Liver (tissue), 9 donors: Measurements from ENCODE around the gene OR4E2. TPM values are rescaled to one million over a fixed set of nuclear protein-coding genes. Genes with fewer than 3 reads are reported as not detected.

Experiments used
- DNase-seq: peaks from one replicate; pipeline ENCODE4 v3.0.0-alpha.2; 2017; ENCODE audit warnings: low spot score
- H3K27ac ChIP-seq, 2 donors: one replicate each; pipeline ENCODE4 v1.7.0; 2013; ENCODE audit warnings: inconsistent platforms in 2 of 2, low read length in 2 of 2, control low read depth in 1 of 2, low read depth in 1 of 2, mild to moderate bottlenecking in 1 of 2
- H3K27me3 ChIP-seq, 4 donors: one replicate each; pipeline versions ENCODE4 v1.6.1 to v1.7.0; 2013; ENCODE audit warnings: low read length in 3 of 4, inconsistent platforms in 1 of 4, mild to moderate bottlenecking in 1 of 4, moderate library complexity in 1 of 4; ENCODE audit not compliant: control insufficient read depth in 4 of 4, insufficient read depth in 4 of 4
- H3K36me3 ChIP-seq, 4 donors: one replicate each; pipeline versions ENCODE4 v1.6.1 to v1.7.0; 2013; ENCODE audit warnings: low read length in 3 of 4, mild to moderate bottlenecking in 3 of 4, low read depth in 1 of 4, moderate library complexity in 1 of 4; ENCODE audit not compliant: control insufficient read depth in 4 of 4, insufficient read depth in 3 of 4
- H3K4me1 ChIP-seq, 4 donors: one replicate each; pipeline versions ENCODE4 v1.6.1 to v1.7.0; 2013; ENCODE audit warnings: low read length in 3 of 4, mild to moderate bottlenecking in 3 of 4, moderate library complexity in 1 of 4; ENCODE audit not compliant: control insufficient read depth in 4 of 4, insufficient read depth in 4 of 4
- H3K4me3 ChIP-seq, 3 donors: one replicate each; pipeline versions ENCODE4 v1.6.1 to v1.7.0; 2013; ENCODE audit warnings: low read length in 3 of 3, control low read depth in 1 of 3, low read depth in 1 of 3, mild to moderate bottlenecking in 1 of 3
- H3K9ac ChIP-seq, 2 donors: one replicate each; pipeline ENCODE4 v1.7.0; 2013; ENCODE audit warnings: low read length in 2 of 2, mild to moderate bottlenecking in 2 of 2, moderate library complexity in 2 of 2, control low read depth in 1 of 2, low read depth in 1 of 2
- H3K9me3 ChIP-seq, 4 donors: one replicate each; pipeline versions ENCODE4 v1.6.1 to v1.7.0; 2013; ENCODE audit warnings: low read length in 3 of 4; ENCODE audit not compliant: control insufficient read depth in 4 of 4
- ATF3 ChIP-seq: IDR thresholded peaks from 2 replicates; pipeline ENCODE4 v1.6.1; 2016; ENCODE audit warnings: antibody characterized with exemption
- CTCF ChIP-seq: fragments of 150-350 bp; IDR thresholded peaks from 2 replicates; pipeline ENCODE4 v1.5.1; 2017; ENCODE audit warnings: improper control_type of control experiment, low read depth, low read length; ENCODE audit not compliant: missing input control
- EGR1 ChIP-seq, 2 donors: IDR thresholded peaks; 2 replicates each; pipeline ENCODE4 v1.6.1; 2016 to 2018; ENCODE audit warnings: antibody characterized with exemption in 2 of 2, low read depth in 2 of 2
- FOXA1 ChIP-seq: IDR thresholded peaks from 2 replicates; pipeline ENCODE4 v1.6.1; 2016; ENCODE audit warnings: antibody characterized with exemption
- GABPA ChIP-seq, 2 donors: IDR thresholded peaks in 1 of 2; conservative IDR thresholded peaks in 1 of 2; 2 replicates each; pipeline ENCODE4 v1.6.1; 2016; ENCODE audit warnings: antibody characterized with exemption in 2 of 2, mild to moderate bottlenecking in 1 of 2, moderate library complexity in 1 of 2
- HNF4G ChIP-seq: IDR thresholded peaks from 2 replicates; pipeline ENCODE4 v1.6.1; 2016; ENCODE audit warnings: antibody characterized with exemption
- JUND ChIP-seq, 2 donors: IDR thresholded peaks; 2 replicates each; pipeline ENCODE4 v1.6.1; 2016; ENCODE audit warnings: antibody characterized with exemption in 2 of 2
- NR2F2 ChIP-seq: IDR thresholded peaks from 2 replicates; pipeline ENCODE4 v1.6.1; 2016; ENCODE audit warnings: antibody characterized with exemption
- RAD21 ChIP-seq, 2 donors: IDR thresholded peaks; 2 replicates each; pipeline ENCODE4 v1.6.1; 2016; ENCODE audit warnings: antibody characterized with exemption in 2 of 2, mild to moderate bottlenecking in 2 of 2
- REST ChIP-seq: IDR thresholded peaks from 2 replicates; pipeline ENCODE4 v1.6.1; 2016; ENCODE audit warnings: antibody characterized with exemption, mild to moderate bottlenecking
- SP1 ChIP-seq: IDR thresholded peaks from 2 replicates; pipeline ENCODE4 v1.6.1; 2018; ENCODE audit warnings: antibody characterized with exemption, mild to moderate bottlenecking
- TAF1 ChIP-seq: conservative IDR thresholded peaks from 2 replicates; pipeline ENCODE4 v1.6.1; 2016; ENCODE audit warnings: antibody characterized with exemption, mild to moderate bottlenecking
- YY1 ChIP-seq: IDR thresholded peaks from 2 replicates; pipeline ENCODE4 v1.6.1; 2016; ENCODE audit warnings: antibody characterized with exemption, mild to moderate bottlenecking
- ZBTB33 ChIP-seq: IDR thresholded peaks from 2 replicates; pipeline ENCODE4 v1.6.1; 2016; ENCODE audit warnings: antibody characterized with exemption
- WGBS: extraction: QIAGEN DNeasy Blood & Tissue Kit; methylation state at CpG from one replicate; pipeline ENCODE4 v1.1.7; 2013; 5-methylcytosine and 5-hydroxymethylcytosine counted together
- polyA plus RNA-seq, 2 donors: library from polyadenylated mRNA; stranded (reverse) in 1 of 2; unstranded in 1 of 2; fragments of 200-250 nt in 1 of 2; fragments of >200 nt in 1 of 2; fragmentation: Nextera tagmentation in 1 of 2; extraction: Ambion mirVana in 1 of 2; gene quantifications; one replicate each; pipeline versions ENCODE4 v1.2.1 to v1.2.3, GENCODE V29; 2013 to 2015
- total RNA-seq, 2 donors: library from RNA; depleted of rRNA; stranded (reverse); fragments of >200 nt; gene quantifications; one replicate each; pipeline ENCODE4 v1.2.3, GENCODE V29; 2014
- donor health status: healthy.
- donor health status: healthy.
- donor health status: healthy.
- donor health status: healthy.
- donor health status: healthy.

Gene OR4E2
- total and polyA plus RNA-seq, 4 donors: not detected

GRCh38 chr14:21652209-21652808, 1.3 kb upstream of the OR4E2 start:
- no peak overlapping the region for H3K27ac ChIP-seq
- no peaks in the 10 kb centered on the region for H3K9me3 ChIP-seq
- 66% methylated on average over 1 of the region's 1 CpG for WGBS
- TF ChIP-seq HNF4G: no peak
- H3K4me3 ChIP-seq: no peak overlapping the region
- H3K27me3 ChIP-seq: no peaks in the 10 kb centered on the region
- H3K9ac ChIP-seq: no peak overlapping the region
- DNase-seq: no peak
- no peaks in the 10 kb centered on the region for H3K36me3 ChIP-seq
- H3K4me1 ChIP-seq: no peaks in the 10 kb centered on the region

GRCh38 chr14:21654215-21654614, 580 bp downstream of the OR4E2 start:
- no peak overlapping the region for H3K4me3 ChIP-seq
- DNase-seq: no peak
- 81% methylated on average over 5 of the region's 5 CpGs for WGBS
- H3K27ac ChIP-seq: no peak overlapping the region
- TF ChIP-seq ATF3 (no peak), GABPA (IDR thresholded peaks at IDR 0.05 in 1 of 2, conservative IDR thresholded peaks at IDR 0.05 in 1 of 2) (no peak), CTCF (no peak), JUND (IDR thresholded peaks at IDR 0.05) (no peak), FOXA1 (no peak), ZBTB33 (no peak), TAF1 (no peak), SP1 (no peak)
- peaks cover 0 to 4% (median 0%) of the 10 kb centered on the region in 4 donors for H3K27me3 ChIP-seq
- no peaks in the 10 kb centered on the region for H3K9me3 ChIP-seq
- no peaks in the 10 kb centered on the region for H3K36me3 ChIP-seq
- no peaks in the 10 kb centered on the region for H3K4me1 ChIP-seq
- H3K9ac ChIP-seq: no peak overlapping the region

GRCh38 chr14:21656980-21657379, 3.3 kb downstream of the OR4E2 start:
- H3K27ac ChIP-seq: no peak overlapping the region
- no peak for DNase-seq
- H3K9me3 ChIP-seq: no peaks in the 10 kb centered on the region
- no peaks in the 10 kb centered on the region for H3K4me1 ChIP-seq
- TF ChIP-seq SP1 (no peak), NR2F2 (no peak), JUND (IDR thresholded peaks at IDR 0.05) (no peak), REST (no peak), CTCF (no peak), EGR1 (IDR thresholded peaks at IDR 0.05; ENCODE audit: low read depth in 2 of 2) (no peak), YY1 (no peak), RAD21 (IDR thresholded peaks at IDR 0.05) (no peak)
- 48% methylated on average over 1 of the region's 1 CpG for WGBS
- H3K27me3 ChIP-seq: peaks cover 0 to 4% (median 0%) of the 10 kb centered on the region in 4 donors
- no peaks in the 10 kb centered on the region for H3K36me3 ChIP-seq
- no peak overlapping the region for H3K9ac ChIP-seq
- no peak overlapping the region for H3K4me3 ChIP-seq
